Measurements from ENCODE around the gene BCAS3.

DNA sequence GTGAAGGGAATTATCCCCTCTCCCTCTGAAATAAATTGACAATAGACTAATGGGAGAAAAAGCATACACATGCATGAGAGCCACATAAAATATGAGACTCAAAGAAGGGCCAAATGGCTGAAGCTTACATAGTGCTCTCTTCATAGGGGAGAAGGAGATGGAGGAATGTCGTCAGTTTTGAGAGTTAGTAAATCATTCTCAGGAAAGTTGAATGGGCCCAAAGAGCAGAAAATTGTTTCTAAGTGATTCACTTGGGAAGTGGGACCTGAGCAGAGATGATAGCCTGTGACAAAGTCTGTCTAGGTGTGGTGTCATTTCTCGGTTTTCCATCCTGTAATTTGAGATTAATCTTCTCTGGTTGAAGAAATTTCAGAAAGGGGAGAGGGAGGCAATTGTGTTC, 35.0 kb downstream of the BCAS3 start:
- TF ChIP-seq POLR2A (IDR thresholded peaks at IDR 0.05) = no peak
- TF ChIP-seq, protein P1, sequence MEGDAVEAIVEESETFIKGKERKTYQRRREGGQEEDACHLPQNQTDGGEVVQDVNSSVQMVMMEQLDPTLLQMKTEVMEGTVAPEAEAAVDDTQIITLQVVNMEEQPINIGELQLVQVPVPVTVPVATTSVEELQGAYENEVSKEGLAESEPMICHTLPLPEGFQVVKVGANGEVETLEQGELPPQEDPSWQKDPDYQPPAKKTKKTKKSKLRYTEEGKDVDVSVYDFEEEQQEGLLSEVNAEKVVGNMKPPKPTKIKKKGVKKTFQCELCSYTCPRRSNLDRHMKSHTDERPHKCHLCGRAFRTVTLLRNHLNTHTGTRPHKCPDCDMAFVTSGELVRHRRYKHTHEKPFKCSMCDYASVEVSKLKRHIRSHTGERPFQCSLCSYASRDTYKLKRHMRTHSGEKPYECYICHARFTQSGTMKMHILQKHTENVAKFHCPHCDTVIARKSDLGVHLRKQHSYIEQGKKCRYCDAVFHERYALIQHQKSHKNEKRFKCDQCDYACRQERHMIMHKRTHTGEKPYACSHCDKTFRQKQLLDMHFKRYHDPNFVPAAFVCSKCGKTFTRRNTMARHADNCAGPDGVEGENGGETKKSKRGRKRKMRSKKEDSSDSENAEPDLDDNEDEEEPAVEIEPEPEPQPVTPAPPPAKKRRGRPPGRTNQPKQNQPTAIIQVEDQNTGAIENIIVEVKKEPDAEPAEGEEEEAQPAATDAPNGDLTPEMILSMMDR (IDR thresholded peaks at IDR 0.05 in 4 of 5, conservative IDR thresholded peaks at IDR 0.05 in 1 of 5) = no peak
